ENCODE results near the gene KLF13.

KLF13 gene

DNA sequence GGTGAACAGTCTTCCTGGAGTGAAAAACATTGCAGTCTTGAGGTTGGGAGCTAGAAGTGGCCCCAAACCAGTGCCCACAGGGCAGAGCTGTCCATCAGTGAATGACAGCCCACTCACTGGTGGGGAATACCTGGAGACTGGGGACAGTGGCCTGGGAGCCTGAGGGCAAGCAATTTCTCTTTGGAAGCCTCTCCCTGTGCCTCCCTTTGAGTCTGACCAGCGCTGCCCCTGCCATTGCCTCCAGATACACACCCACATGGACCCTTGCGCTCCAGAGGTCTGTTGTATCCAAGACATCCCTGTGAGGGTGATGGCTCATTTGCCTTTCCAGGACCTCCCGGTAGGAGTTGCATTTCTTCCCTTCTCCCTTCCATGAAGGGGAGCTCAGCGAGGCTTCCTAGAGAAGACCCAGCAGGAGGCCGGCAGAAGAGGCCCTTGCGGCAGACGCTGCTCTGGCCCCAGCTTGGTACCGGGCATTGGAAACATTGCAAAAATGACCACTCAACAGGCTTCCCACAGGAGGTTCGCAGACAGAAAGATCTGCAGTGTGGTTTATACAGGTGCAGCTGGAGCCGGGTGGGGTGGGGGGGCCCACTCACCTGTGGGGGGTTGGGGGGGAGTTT is 38.5 kb downstream of the KLF13 start:
- DNase-seq: peak in 1 of 2 experiments; percentile 25

DNA sequence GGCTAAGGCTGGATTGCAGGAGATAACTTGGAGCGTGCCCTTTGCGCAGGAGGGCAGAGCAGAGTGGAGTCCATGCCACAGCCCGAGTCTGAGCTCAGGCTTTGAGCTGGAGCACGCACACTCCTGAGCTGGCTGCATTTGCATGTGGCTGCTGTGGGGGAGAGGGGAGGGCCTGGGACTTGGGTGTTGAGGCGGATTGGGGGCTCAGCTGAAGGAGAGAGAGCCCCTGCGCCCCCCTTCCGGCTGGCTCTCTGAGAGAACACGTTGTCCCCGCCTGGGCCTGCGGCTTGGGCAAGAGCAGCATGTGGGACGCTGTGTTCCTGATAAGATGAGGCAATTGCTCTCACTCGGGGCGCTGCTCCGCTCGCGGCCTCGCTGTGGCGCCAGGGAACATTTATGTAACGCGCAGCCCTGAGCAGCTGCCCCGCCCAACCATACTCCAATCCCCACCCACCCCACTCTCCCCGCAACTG is 39.1 kb downstream of the KLF13 start:
- DNase-seq: peak; percentile 55 to 86

DNA sequence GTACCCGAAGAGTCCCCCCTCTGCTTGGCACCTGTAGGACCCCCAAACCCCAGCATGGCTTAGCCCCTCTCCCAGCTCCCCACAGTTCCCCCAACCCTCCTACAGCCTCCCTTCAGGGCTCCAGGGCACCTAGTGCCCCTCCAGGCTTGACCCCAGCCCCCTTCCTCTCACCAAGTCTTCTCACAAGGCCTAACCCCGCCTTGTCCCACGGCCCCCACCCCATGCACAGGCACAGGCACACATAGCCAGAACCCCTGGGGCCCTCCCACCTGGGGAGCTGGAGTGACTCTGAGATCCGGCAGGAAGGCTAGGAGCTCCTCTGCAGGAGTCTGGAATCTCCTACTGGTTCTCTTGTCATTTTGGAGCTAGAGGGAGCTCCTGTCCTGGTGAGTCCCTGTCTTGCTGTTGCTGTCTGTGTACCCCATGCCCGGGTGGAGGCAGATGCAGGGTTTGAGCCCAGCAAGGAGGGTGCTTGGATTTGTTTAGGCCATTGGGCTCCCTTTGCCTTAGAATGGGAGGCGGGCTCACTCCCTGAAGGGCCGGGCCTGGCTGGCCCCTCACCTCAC is 39.6 kb downstream of the KLF13 start:
- no peak for DNase-seq

DNA sequence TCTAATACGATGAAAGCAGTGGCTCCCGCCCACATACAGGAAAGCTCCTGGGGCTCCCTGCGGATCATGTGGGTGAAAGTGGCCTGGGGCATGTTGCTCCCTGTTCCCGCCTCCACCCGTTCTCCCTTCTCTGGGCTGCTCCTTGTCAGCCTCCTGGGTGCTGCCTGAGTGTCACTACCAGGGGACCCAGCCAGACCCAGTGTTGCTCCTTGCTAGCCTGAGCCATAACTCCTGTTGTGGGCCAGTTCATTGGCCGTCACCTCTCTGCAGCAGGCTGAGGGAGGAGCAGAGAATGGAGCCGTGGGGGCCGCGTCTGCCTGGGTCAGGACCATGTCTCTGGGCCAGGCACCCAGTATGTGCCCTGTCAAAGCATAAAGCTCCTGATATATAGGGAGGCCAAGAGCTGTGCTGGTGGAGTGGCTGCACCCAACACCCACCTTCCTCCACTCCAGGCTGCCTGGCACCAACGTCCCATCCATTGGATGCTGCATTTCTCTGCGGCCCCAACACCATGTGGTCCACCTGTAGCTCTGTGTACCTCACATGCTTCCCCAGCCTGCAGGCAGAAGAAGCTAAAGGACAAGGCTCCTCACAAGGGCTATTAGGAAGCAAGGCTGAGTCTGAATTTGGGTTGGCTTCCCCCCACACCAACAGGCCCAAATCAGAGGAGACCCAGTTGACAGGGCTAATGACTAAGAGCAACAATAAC is 40.5 kb downstream of the KLF13 start:
- no peak for DNase-seq

DNA sequence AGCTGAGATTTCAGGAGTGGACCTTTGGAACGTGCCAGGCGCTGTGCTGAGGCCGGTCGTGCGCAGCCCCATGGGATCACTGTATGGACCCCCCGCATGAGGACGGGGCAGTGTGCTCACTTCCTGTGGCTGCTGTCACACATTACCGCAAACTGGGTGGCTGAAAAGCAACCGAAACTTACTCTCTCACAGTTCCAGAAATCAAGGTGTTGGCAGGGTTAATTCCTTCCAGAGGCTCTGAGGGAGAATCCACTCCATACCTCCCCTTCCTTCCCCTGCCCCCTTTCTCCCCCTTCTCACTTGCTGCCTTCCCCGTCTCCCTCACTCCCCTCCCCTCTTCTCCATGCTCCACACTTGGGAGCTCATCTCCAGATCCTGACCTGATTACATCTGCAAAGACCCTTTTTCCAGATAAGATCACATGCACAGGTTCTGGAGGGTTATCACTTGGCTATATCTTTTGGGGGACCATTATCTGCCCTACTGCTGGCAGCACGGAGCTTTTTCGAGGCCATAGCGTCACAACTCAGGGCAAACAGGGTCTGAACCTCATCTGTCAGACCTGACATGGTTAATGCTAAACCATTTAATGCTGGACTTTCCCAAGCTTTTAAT is 41.2 kb downstream of the KLF13 start:
- no peak for DNase-seq

DNA sequence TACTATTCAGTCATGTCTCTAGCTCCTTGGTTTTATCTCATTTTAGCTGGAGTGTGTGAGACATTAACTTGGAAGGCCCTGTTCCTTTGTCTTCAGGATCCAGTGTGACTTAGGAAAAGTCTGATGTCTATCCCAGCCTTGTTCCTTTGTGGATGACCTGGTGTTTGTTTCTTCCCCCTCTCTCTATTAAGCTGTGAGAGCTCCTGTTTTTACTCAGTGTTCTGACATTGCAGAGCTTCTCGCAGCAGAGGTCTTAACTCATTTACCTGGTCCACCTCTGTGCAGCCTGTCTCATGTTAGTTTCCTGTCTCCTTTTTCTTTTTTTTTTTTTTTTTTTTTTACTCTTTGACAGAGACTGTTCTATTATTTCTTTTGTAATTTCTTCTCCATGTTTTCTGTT is 43.1 kb downstream of the KLF13 start:
- DNase-seq: no peak

DNA sequence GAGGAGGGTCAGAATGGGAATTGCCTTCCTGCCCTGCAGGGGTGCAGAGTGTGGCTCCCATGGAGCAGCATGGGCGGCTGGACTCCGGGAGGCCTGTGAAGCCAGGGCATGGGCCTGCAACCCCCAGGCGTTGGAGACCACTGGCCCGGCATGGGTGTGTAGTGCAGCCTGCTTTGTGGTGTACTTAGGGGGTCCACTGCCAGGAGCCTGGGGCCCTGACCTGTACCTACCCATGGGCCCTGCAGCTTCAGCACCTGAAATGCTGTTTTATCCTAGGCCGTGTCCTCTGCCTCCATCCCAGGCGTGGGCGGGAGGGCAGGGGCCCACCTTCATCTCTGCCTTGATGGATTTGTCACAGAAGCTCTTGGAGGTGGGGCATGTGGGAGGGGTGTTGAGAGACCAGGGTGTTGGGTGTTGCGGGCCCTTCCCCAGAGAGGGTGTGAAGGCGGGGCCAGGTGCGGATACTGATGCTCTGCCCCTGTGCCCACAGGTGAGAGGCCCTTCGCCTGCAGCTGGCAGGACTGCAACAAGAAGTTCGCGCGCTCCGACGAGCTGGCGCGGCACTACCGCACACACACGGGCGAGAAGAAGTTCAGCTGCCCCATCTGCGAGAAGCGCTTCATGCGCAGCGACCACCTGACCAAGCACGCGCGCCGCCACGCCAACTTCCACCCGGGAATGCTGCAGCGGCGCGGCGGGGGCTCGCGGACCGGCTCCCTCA is 45.0 kb downstream of the KLF13 start:
- DNase-seq: no peak

DNA sequence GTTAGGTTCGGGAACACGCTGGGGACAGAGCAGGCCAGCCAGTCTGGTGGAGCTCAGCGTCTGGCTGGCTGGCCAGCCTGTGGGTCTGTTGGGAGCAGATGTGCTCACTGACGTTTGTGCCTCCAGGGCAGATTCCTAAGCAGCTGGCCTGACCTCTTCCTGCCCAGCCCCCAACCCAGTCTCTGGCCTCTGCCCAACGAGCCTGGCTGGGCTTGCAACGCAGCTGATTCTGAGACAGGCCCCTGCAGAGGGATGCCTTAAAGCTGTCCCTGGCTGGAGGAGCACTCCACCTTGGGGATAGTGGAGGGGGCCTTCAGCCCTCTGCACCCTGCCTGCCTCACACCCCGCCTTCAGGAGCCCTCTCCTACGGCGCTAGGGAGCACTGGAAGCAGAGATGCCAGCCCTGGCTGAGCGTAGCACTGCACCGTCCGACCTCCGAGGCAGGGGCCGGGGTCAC is 46.0 kb downstream of the KLF13 start:
- peak in 1 of 2 experiments; percentile 55 for DNase-seq

DNA sequence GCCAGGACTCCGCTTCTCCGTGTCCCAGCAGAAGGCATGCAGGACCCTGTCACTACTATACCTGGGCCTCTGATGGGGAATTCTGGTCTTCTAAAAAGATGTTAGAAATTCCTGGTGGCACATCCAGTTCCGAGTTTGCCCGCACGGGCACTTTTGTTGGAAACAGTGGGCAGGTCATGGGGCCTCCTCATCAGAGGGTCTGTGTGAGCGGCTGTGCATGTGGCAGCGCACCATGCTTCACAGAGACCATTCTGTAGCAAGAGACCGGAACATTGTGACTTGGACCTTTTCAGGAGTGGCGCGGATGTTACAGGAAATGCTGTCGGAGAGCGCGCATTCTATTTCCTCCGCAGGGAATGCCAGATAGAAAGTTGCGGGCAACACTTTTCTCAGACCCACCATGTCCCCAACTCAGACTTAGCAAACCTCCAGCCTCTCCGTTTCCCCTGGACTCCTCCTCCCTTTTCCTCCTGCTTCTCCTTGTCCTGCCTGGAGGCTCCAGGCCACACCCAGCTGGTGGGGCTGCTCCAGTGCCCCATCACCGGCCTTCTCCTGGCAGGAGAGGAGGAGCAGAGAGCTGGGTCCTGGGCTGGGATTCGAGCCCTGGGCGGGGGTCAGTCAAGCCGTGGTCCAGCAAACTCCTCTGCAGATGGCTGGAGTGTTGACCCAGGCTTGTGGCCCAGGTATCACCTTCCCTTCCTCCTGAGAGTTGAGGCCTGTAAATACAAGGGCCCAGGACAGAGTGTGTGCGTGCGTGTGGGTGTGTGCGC is 46.6 kb downstream of the KLF13 start:
- no peak for DNase-seq

DNA sequence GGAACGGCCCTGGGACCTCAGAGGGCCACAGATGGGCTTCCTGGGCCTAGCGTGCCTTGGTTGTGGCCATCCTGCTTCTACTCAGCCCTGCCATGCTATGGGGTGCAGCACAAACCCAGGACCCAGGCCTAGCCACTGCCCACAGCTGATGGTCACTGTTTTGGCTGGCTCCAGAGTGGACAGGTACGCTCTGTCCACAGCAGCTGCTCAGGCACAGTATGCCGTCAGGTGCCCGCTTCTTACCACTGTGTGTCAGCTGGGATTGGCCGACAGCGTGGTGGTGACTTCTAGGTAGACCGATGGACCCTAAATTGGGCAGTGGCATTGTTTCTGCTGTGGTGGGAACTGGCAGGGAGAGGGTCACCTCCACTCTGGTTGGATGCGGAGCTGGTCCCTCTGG is 47.3 kb downstream of the KLF13 start:
- no peak for DNase-seq

DNA sequence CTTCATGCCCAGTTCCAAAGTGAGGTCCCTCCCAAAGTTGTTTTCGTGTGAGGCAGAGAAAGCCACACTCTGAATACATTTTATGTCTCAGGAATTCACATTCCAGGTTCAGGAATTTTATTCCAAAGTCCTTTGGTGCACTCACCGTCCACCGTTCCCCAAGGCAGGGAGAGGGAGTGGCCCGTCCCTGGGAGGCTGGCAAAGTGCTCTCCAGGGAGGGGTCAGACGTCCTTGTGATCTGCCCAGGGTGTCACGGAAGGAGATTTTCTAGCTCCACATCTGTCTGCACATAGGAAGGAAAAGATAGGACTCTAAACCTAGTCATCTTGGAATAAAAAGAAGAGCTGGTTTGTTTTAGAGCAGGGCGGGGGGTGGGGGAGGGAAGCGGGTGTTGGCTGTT is 47.9 kb downstream of the KLF13 start:
- DNase-seq: no peak

DNA sequence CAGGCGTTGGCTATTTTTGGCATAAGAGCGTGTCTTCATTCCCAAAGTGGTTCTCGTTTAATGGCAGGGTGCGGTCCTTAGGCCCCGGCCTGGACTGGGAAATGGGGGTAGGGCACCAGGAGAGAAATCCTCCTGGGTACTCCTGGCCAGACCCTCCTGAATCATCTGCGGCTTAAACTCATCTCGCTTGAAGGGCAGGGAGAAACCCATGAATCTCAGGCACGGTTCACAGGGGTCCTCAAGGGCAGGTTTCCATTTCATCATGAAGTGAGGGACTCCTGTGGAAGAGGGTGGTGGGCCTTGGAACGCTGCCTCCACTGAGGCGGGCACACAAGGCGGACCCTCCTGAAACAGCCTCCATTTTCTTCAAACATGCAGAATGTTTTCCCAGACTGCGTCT is 48.4 kb downstream of the KLF13 start:
- DNase-seq: no peak

DNA sequence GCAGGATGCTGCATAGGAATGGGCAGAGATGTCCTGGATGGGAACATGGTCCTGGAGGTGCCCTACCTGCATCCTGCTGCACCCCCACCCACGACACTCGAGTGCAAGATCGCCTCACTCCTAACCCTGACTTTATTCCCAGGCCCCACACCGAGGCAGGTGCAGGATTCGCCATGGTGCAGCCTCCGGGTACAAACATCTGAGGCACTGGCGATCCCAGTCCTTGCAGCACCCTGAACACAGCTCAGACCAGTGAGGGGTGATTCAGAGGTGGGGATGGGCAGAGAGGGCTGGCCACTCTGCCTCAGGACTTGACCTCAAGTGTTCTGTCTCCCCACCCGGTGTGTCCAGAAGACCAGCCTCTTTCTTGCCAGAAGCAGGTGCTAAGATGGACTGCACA is 49.1 kb downstream of the KLF13 start:
- no peak for DNase-seq

DNA sequence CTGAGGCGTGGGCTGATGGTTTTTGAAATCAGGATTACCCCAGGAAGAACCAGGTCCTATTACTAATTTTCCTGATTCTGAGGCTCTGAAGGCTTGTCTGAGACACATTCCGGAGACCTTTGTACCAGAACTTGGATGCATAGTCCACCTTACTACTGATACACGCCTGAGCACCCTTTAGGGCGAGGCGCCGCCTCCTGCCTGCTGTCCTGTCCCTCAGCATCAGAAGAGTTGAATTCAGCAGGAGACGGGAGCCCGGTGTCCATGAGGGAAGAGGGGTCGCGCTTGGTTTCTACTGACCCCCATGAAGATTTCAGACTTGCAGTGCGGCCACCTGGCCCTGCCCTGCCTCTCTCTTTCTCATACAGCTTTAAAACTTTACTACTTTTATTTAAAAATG is 49.9 kb downstream of the KLF13 start:
- no peak for DNase-seq

DNA sequence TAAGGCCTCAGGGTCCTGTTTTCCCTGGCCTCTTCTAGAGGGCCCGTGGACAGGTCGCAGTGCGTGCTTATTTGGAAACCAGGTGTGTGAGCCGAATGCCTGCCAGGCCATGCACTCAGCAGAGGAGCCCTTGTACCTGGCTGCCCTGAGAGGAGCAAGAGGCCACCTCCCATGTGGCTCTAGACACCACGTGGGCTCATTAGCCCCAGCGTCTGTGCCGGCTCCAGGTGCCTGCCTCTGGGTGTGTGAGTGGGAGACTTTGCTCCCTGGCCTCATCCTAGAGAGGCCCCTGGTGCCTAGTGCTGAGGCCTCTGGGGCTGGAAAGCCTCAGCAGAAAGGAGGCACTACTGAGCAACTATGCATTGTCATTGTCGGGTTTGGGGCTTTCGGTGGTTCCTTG is 50.4 kb downstream of the KLF13 start:
- peak in 1 of 2 experiments; percentile 22 for DNase-seq

DNA sequence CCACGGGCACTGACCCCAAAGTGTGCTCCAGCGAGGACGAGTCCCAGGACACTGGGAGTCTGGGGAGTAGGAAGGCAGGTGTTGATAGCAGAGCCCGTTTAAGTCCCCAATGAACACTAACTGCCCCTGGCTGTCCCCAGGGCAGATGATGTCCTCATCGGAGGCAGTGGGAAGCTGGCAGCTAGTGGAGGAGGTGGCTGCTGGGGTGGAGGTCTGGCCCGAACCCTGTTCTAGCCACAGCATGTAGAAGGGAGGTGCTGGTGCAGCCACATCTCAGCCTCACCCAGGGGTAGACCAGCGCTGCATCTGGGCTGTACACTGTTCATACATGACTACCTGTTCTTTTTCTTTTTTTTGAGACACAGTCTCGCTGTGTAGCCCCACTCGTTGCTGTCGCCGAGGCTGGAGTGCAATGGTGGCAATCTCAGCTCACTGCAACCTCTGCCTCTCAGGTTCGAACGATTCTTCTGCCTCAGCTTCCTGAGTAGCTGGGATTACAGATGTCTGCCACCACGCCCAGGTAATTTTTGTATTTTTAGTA is 51.8 kb downstream of the KLF13 start:
- no peak for DNase-seq

DNA sequence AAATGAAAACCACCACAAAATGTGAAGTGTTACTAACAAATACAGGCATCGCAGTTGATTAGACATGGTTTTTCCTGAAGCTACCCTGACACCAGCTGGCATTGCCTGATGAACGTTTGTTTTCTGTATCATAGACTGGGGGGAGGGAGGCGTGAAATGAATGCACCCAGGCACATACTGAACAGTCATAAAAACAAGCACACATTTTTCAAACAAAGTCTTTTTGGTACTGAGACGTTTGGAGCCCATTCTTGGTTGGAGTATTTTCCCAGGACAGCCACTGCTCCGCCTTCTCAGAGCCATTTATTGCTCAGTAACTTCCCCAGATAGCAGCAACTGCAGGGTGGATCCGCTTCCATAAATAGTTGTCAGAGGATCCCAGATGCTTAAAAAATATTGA is 52.4 kb downstream of the KLF13 start:
- DNase-seq: no peak

DNA sequence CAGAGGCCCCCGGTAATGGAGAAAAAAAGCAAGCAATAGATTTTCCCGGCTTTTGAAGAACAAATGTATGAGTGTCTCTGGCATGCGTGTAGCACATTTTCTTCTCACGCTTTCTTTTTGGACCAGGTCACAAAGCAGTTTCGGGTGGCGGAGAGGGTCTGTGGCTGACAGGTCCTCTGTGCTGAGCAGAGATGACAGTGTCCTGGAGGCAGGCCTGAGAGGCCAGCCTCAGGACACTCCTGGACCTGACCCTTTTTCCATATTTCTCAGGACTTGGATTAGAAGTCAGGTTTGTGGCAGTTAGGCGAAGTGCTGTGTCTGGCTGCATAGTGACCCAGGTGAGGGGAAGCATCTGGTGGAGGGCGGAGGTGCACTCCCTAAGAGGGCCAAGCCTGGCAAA is 52.9 kb downstream of the KLF13 start:
- DNase-seq: no peak

DNA sequence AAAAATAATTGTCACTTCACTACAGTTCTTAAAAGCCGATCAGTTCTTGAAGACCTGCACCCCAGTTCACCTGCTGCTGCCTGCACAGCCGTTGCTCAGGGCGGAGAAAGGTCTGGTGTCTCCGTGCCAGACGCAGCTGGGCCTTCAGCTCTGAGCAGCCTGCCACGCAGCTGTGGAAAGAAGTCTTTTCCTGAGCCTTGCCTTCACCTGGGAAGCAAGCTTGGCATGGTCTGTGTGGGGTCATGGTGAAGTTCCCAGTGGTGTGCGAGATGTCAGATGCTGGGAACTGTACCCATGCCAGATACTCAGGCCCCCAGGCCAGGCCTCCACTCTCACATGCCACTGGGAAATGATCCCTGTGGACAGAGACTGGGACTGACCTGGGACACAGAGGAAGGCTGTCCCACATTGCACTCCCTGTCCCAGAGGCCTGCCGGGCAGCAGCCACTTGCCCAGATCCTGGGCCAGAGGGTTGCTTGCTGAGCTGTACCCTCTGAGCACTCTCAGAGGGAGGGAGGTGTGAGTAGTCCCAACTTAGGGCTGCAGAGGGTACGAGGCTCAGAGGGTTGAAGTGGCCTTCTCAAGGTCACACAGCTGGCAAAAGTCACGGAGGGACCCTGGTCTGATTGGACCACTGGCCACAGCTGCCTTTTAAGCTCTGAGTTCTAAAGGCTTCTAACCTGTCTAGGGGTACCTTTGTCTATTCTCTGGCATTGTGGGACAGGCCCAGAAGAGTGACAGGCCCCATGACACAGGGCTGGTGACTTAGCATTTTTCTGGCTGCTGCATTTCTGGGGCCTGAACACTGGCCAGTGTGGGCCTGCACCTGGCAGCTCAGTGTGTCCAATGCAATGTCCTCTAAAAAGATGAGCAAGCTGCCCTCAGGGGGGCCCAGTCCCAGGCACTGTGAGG is 55.4 kb downstream of the KLF13 start:
- DNase-seq: no peak

DNA sequence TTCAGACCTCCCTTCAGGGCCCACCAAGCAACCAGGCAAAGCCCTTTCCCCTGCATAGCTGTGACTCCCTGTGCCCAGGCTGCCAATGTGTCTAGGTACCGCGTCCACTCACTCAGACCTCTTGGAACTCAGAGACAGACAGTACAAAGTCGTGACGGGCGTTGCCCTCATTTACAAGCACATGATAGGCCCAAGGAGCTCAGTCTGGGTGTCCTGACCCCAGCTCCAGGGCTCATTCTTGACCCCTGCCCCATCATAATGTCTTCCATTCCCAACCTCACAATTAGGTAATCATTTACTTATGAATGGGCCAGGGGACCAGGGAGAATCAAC is 56.0 kb downstream of the KLF13 start:
- no peak for DNase-seq

DNA sequence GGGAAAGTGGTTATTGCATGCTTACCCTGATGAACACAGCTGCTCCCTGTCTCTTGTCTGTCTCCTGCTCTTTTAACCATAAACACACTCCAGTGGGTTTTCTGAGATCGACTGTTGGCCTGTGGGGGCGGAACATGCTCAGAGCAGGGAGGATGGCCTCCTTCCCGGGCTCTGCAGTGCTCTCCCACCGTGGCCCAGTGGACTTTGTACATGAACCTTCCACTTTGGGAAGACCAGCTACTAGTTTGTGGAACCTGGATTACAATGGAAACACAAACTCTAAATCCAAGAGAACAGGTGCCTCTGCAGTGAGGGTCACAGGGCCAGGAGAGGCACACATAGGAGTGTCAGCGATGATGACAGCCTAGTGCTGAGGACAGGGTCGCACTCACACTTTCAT is 56.5 kb downstream of the KLF13 start:
- no peak for DNase-seq
